AG04449 (cell line): ENCODE results near the gene DNAJB14.

Source experiments
- CTCF ChIA-PET: fragments of 350-600 bp; formaldehyde crosslinking; extraction: SDS; loops from one replicate; lab custom pipeline; 2021; ENCODE audit warnings: antibody characterized with exemption; lab: Yijun Ruan, JAX
- POLR2A ChIA-PET: fragments of 400-600, 350-600 bp; formaldehyde crosslinking; extraction: SDS; loops from one replicate; lab custom pipeline; 2020; ENCODE audit warnings: antibody characterized with exemption, inconsistent platforms; lab: Yijun Ruan, JAX
- DNase-seq: peaks from one replicate; pipeline ENCODE4 v3.0.0-alpha.2; 2010; ENCODE audit warnings: low read depth, low spot score
- H3K4me3 ChIP-seq: 2 replicates; pipeline ENCODE4 v1.5.1; 2011; ENCODE audit warnings: low read depth, mild to moderate bottlenecking, control low read depth, low read length
- CTCF ChIP-seq: IDR thresholded peaks from one replicate; pipeline ENCODE4 v1.5.1; 2011; ENCODE audit warnings: mild to moderate bottlenecking, moderate library complexity, low read length, control low read depth, inconsistent platforms; ENCODE audit not compliant: insufficient read depth; ENCODE audit errors: missing control alignments

The DNAJB14 gene

GRCh38 chr4:99971453-99972111, 25.2 kb upstream of the DNAJB14 start:
- TF ChIP-seq CTCF, result no peak
- CTCF ChIA-PET, result no interaction called here
- no peak overlapping the region for H3K4me3 ChIP-seq
- no peak for DNase-seq
- POLR2A ChIA-PET, result no interaction called here

- no peak overlapping the region for H3K4me3 ChIP-seq
- peak; percentile 57 for DNase-seq
- ChIA-PET CTCF (interaction anchor here (0.9 to 1.0 kb wide), 3 partner anchors 16 to 22 kb away, joined by 3 to 4 read pairs (median 3); partner anchors contain the start of genes DNAJB14 and H2AZ1), POLR2A (interaction anchor here (1.2 kb wide), 1 partner anchor 18 kb away, joined by 3 read pairs; the partner anchor contains the start of gene H2AZ1)
- no peak for TF ChIP-seq CTCF
Observed at GRCh38 chr4:99968330-99968729, 21.9 kb upstream of the DNAJB14 start.

GRCh38 chr4:99966692-99967091, 20.3 kb upstream of the DNAJB14 start:
- TF ChIP-seq CTCF, result no peak
- no peak for DNase-seq
- POLR2A ChIA-PET, result interaction anchor here (1.1 kb wide), 1 partner anchor 16 kb away, joined by 4 read pairs; the partner anchor contains the start of gene H2AZ1
- CTCF ChIA-PET, result interaction anchor here (1.3 kb wide), 1 partner anchor 15 kb away, joined by 4 read pairs; no protein-coding TSS in a partner anchor
- H3K4me3 ChIP-seq, result no peak overlapping the region

GRCh38 chr4:99965674-99966350, 19.4 kb upstream of the DNAJB14 start:
- no peak for DNase-seq
- POLR2A ChIA-PET, result no interaction called here
- no peak overlapping the region for H3K4me3 ChIP-seq
- no peak for TF ChIP-seq CTCF
- CTCF ChIA-PET, result interaction anchor here (1.3 kb wide), 1 partner anchor 14 kb away, joined by 4 read pairs; no protein-coding TSS in a partner anchor

GRCh38 chr4:99965173-99965572, 18.8 kb upstream of the DNAJB14 start:
- POLR2A ChIA-PET, result no interaction called here
- DNase-seq, result no peak
- CTCF ChIA-PET, result no interaction called here
- no peak for TF ChIP-seq CTCF
- H3K4me3 ChIP-seq, result no peak overlapping the region

- TF ChIP-seq CTCF, result no peak
- POLR2A ChIA-PET, result interaction anchor here (1.2 kb wide), 1 partner anchor 12 kb away, joined by 4 read pairs; the partner anchor contains the start of gene H2AZ1
- no peak for DNase-seq
- H3K4me3 ChIP-seq, result no peak overlapping the region
- CTCF ChIA-PET, result interaction anchor here (1.0 to 1.3 kb wide), 2 partner anchors 9 to 134 kb away, joined by 3 to 4 read pairs; no protein-coding TSS in a partner anchor
Observed at GRCh38 chr4:99961711-99962110, 15.3 kb upstream of the DNAJB14 start.
